K562 (cell line): ENCODE data around the gene FNDC11. TPM values are rescaled to one million over a fixed set of nuclear protein-coding genes. Genes with fewer than 3 reads are reported as not detected.

Source experiments
- ATAC-seq: fragments of 200-7000 bp; cut with Tn5 transposase; 3 replicates; pipeline ENCODE4 v1.9.1; 2020; ENCODE audit warnings: moderate library complexity
- BruUV-seq: library from RNA; stranded (reverse); fragments of 400-500 nt; replicated peaks from 2 replicates; lab custom pipeline; 2021; lab: Mats Ljungman, UMichigan
- CTCF ChIA-PET: fragments of 300-600 bp; formaldehyde crosslinking; extraction: SDS; loops from one replicate; lab custom pipeline; 2021; ENCODE audit warnings: low intra/inter-chr PET ratio; lab: Yijun Ruan, JAX
- POLR2A ChIA-PET: fragments of 300-600, 350-650 bp; sonication (Branson Sonifier 250); formaldehyde crosslinking; extraction: SDS; loops from one replicate; lab custom pipeline; 2021; ENCODE audit warnings: antibody characterized with exemption, inconsistent platforms; lab: Yijun Ruan, JAX
- DNase-seq, 4 experiments: peaks; one replicate each; pipeline versions ENCODE4 v3.0.0 to v3.0.0-alpha.2; 2011 to 2018; ENCODE audit warnings: low spot score in 3 of 4, mixed read lengths in 3 of 4; ENCODE audit errors: extremely low read depth in 1 of 4
- FAIRE-seq: peaks from 2 replicates; lab custom pipeline; 2011; peaks lifted over from hg19 to GRCh38; lab: Jason Lieb, UNC
- H2AFZ ChIP-seq: 2 replicates; pipeline ENCODE4 v1.6.0; 2011; ENCODE audit warnings: low read depth, low read length, control low read depth, inconsistent platforms
- H3K27ac ChIP-seq: fragments of 200-600 bp; 3 replicates; pipeline ENCODE4 v1.8.0; 2011; ENCODE audit warnings: low read depth, mild to moderate bottlenecking, control low read depth, inconsistent platforms, low read length, moderate library complexity, mixed read lengths; ENCODE audit errors: extremely low read depth
- H3K27me3 ChIP-seq, 2 experiments: fragments of 300-600 bp in 1 of 2; 2 replicates in 1 of 2; 3 replicates in 1 of 2; pipeline versions ENCODE4 v1.6.0 to v1.8.0; 2011; ENCODE audit warnings: inconsistent platforms in 2 of 2, low read length in 2 of 2, mild to moderate bottlenecking in 1 of 2, mixed read lengths in 1 of 2, moderate library complexity in 1 of 2; ENCODE audit not compliant: control insufficient read depth in 2 of 2, insufficient read depth in 2 of 2
- H3K36me3 ChIP-seq: fragments of 300-600 bp; 3 replicates; pipeline ENCODE4 v1.8.0; 2011; ENCODE audit warnings: mild to moderate bottlenecking, low read length, inconsistent platforms; ENCODE audit not compliant: control insufficient read depth, insufficient read depth
- H3K4me1 ChIP-seq, 2 experiments: fragments of 200-600 bp in 1 of 2; replicated peaks in 1 of 2; 2 replicates in 1 of 2; 3 replicates in 1 of 2; pipeline versions ENCODE4 v1.5.1 to v1.8.0; 2011; ENCODE audit warnings: inconsistent platforms in 2 of 2, low read length in 2 of 2, mild to moderate bottlenecking in 1 of 2, mixed read lengths in 1 of 2, moderate library complexity in 1 of 2; ENCODE audit not compliant: control insufficient read depth in 2 of 2, insufficient read depth in 2 of 2
- H3K4me2 ChIP-seq: 2 replicates; pipeline ENCODE4 v1.6.1; 2011; ENCODE audit warnings: low read length, control low read depth, inconsistent platforms, mixed read lengths; ENCODE audit not compliant: insufficient read depth
- H3K4me3 ChIP-seq: fragments of 200-600 bp; sonication (generic), shearing (Covaris generic); 2 replicates; pipeline ENCODE4 v1.5.1; 2016; ENCODE audit warnings: control low read depth, inconsistent platforms
- H3K79me2 ChIP-seq: fragments of 200-600 bp; 3 replicates; pipeline ENCODE4 v1.8.0; 2011; ENCODE audit warnings: low read length, inconsistent platforms; ENCODE audit not compliant: control insufficient read depth, insufficient read depth
- H3K9ac ChIP-seq, 2 experiments: 2 replicates each; pipeline versions ENCODE4 v1.6.0 to v1.6.1; 2011; ENCODE audit warnings: low read depth in 2 of 2, low read length in 2 of 2, control low read depth in 1 of 2, inconsistent platforms in 1 of 2, mild to moderate bottlenecking in 1 of 2, mixed read lengths in 1 of 2; ENCODE audit not compliant: insufficient read depth in 1 of 2
- H3K9me1 ChIP-seq: one replicate; pipeline ENCODE4 v1.6.0; 2011; ENCODE audit warnings: inconsistent platforms, mild to moderate bottlenecking, low read length, moderate library complexity; ENCODE audit not compliant: control insufficient read depth, insufficient read depth
- H3K9me3 ChIP-seq: replicated peaks from 2 replicates; pipeline ENCODE4 v1.5.1; 2011; ENCODE audit warnings: low read depth, low read length, inconsistent platforms; ENCODE audit not compliant: control insufficient read depth, insufficient read depth
- H4K20me1 ChIP-seq: replicated peaks from 2 replicates; pipeline ENCODE4 v1.6.1; 2011; ENCODE audit warnings: low read length, inconsistent platforms, mixed read lengths; ENCODE audit not compliant: control insufficient read depth, insufficient read depth
- ETV5 ChIP-seq: sonication (generic); formaldehyde crosslinking; IDR thresholded peaks from 2 replicates; pipeline ENCODE4 v1.4.0; 2020; ENCODE audit warnings: low read depth, mild to moderate bottlenecking, missing genetic modification reagents
- EWSR1 ChIP-seq: fragments of 450-650 bp; IDR thresholded peaks from 2 replicates; pipeline ENCODE4 v1.6.1; 2018; ENCODE audit warnings: borderline replicate concordance, mild to moderate bottlenecking, low read depth, moderate library complexity; ENCODE audit not compliant: partially characterized antibody
- EZH2 ChIP-seq: IDR thresholded peaks from 2 replicates; pipeline ENCODE4 v1.6.1; 2012; ENCODE audit warnings: low read depth, mild to moderate bottlenecking, inconsistent platforms, low read length, borderline replicate concordance
- HLTF ChIP-seq: fragments of 450-650 bp; IDR thresholded peaks from 2 replicates; pipeline ENCODE4 v1.6.1; 2016
- PPARD ChIP-seq: fragments of 250-450 bp; sonication (Bioruptor Pico); IDR thresholded peaks from 2 replicates; pipeline ENCODE4 v1.8.0; 2022; ENCODE audit warnings: inconsistent platforms, mild to moderate bottlenecking, moderate library complexity
- RNF2 ChIP-seq: sonication (generic); IDR thresholded peaks from 2 replicates; pipeline ENCODE4 v1.6.1; 2016
- SPI1 ChIP-seq: IDR thresholded peaks from 2 replicates; pipeline ENCODE4 v1.6.1; 2011; ENCODE audit warnings: low read depth, low read length, control low read depth, borderline replicate concordance
- SUPT5H ChIP-seq: fragments of 450-650 bp; IDR thresholded peaks from 2 replicates; pipeline ENCODE4 v1.6.1; 2016
- WGBS: fragments of 100-300 bp; shearing (Covaris generic); methylation state at CpG from one replicate; pipeline ENCODE4 v1.1.6; 2016; ENCODE audit warnings: low coverage, mixed read lengths; ENCODE audit not compliant: insufficient coverage; ENCODE audit errors: missing lambda C conversion rate; 5-methylcytosine and 5-hydroxymethylcytosine counted together
- in situ Hi-C: fragments of 300-500 bp; cut with MboI; formaldehyde crosslinking; loops from 4 replicates; pipeline ENCODE4 v1.15.0; 2018; ENCODE audit warnings: inconsistent platforms, mixed read lengths
- intact Hi-C: fragments of 100-400 bp; cut with micrococcal nuclease; formaldehyde crosslinking; loops from 2 replicates; pipeline ENCODE4 v1.14.2; 2022
- polyA plus RNA-seq, 8 experiments: library from polyadenylated mRNA; depleted of rRNA in 4 of 8; stranded (reverse) in 5 of 8; unstranded in 3 of 8; fragments of >200 nt; fragmentation: Nextera tagmentation in 2 of 8; fragmentation: Illumina TruSeq in 1 of 8; extraction: Ambion mirVana in 2 of 8; extraction: Trizol in 1 of 8; gene quantifications; 2 replicates each; pipeline versions ENCODE4 v1.2.1 to v1.2.3, GENCODE V29; 2011 to 2014; ENCODE audit warnings: inconsistent platforms in 1 of 8, missing spikeins in 1 of 8
- total RNA-seq, 7 experiments: library from RNA; depleted of rRNA in 6 of 7; stranded (reverse); fragments of >200 nt in 6 of 7; fragmentation: Illumina TruSeq in 2 of 7; extraction: Trizol in 2 of 7; gene quantifications; 2 replicates each; pipeline versions ENCODE4 v1.2.1 to v1.2.3, GENCODE V29; 2011 to 2021; ENCODE audit warnings: low replicate concordance in 1 of 7
- TF ChIP-seq, protein P1 (sequence below): fragments of 250-450 bp; sonication (Bioruptor Pico); IDR thresholded peaks from 2 replicates; pipeline ENCODE4 v1.5.1; 2021; ENCODE audit warnings: mild to moderate bottlenecking
- TF ChIP-seq, protein P2 (sequence below), 2 experiments: fragments of 450-650 bp; formaldehyde crosslinking in 1 of 2; IDR thresholded peaks; 2 replicates each; pipeline versions ENCODE4 v1.4.0 to v1.6.1; 2014 to 2020; ENCODE audit warnings: mild to moderate bottlenecking in 2 of 2, borderline replicate concordance in 1 of 2, low read depth in 1 of 2

The FNDC11 gene
- total and polyA plus RNA-seq, 9 of the 15 experiments (the other 6 are each of a cell fraction or from before 2014, with no cell fraction given): 0.08 to 2.3 (median 0.64) TPM; not detected in 2

DNA sequence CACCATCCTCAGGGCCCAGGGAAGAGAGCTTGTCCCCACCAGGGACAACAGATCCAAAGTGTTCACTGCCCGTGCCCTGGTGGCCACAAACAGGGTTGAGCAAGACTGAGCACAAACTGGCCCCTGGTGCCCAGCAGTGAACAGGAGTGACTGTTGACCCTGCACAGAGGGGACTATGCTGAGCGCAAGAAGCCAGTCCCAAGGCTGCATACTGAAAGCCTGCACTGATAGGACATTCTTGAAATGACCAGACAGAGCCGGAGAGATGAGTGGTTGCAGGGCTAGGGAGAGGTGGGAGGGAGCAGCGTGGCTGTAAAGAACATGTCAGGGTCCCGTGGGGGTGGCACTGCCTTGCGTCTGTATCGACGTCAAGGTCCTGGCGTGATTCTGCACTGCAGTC is 2.9 kb upstream of the FNDC11 start (continued):
- TF ChIP-seq PPARD (CRISPR knock-in tag): no peak
- no peak for TF ChIP-seq EZH2

DNA sequence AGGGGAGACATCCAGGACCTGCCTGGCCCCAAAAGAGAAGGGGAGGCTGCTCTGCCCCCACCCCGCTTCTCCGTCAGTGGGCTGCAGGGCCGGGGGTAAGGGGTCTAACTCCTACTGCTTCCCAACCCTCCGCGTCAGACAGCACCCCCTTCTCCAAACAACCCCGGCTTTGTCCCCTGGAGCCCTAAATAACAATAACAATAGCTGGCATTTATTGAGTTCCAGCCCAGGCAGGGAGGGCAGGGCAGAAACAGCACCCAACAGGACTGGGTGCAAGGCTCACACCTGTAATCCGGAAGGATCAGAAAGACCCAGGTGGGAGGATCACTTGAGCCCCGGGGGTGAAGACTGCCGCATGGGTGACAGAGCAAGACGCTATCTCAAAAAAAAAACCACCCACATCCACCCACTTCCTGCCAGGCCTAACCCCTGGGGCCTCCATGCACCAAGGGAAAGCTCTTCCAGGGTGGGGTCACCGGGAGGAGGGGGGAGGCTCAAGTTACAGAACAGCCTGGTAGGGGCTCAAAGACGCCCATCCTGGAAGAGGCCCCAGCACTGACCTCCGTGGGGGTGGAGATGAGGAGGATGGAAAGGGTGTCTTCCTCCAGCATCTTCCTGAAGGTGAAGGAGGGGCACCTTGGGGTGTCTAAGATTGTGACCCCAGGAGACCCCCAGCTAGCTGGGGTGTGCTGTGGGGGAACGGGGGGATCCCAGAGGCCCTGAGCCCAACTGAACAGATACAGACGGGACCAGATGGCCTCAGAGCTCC is 1.3 kb upstream of the FNDC11 start:
- H3K9ac ChIP-seq: peak overlapping the region; percentile 55 to 70; a peak in 3 of 4 replicates
- H3K4me2 ChIP-seq: peak overlapping the region; percentile 84
- H3K9me3 ChIP-seq: no peaks in the 10 kb centered on the region
- H3K36me3 ChIP-seq: no peaks in the 10 kb centered on the region
- ChIA-PET POLR2A (interaction anchor here (0.6 to 1.5 kb wide), 8 partner anchors 9 to 331 kb away, joined by 3 to 7 read pairs (median 3); partner anchors contain the start of gene PPDPF), CTCF (no interaction called here)
- H3K4me3 ChIP-seq: peak overlapping the region; percentile 76
- H3K79me2 ChIP-seq: no peaks in the 10 kb centered on the region
- H3K27me3 ChIP-seq: peaks cover 0 to 3% of the 10 kb centered on the region in 2 experiments; a peak in 2 of 5 replicates
- no peaks in the 10 kb centered on the region for H3K9me1 ChIP-seq
- ATAC-seq (peak; percentile 68), DNase-seq (peak; percentile 62 to 85 (median 70)), FAIRE-seq (no peak)
- peaks cover 15 to 72% of the 10 kb centered on the region in 2 experiments for H3K4me1 ChIP-seq
- in situ Hi-C loops (no loop called here), intact Hi-C loops (loop anchor here (10.0 kb wide), 1 partner anchor 312 kb away; the partner anchor contains the start of genes ABHD16B and TPD52L2)
- WGBS: 25% methylated on average over 14 of the region's 15 CpGs
- no TSS peak for BruUV-seq
- peak overlapping the region; percentile 60 for H3K27ac ChIP-seq
- no peaks in the 10 kb centered on the region for H4K20me1 ChIP-seq
- peak overlapping the region; percentile 80 for H2AFZ ChIP-seq
- TF ChIP-seq EWSR1 (no peak), SPI1 (peak; percentile 54; the same call in 1 of the 2 replicates), SUPT5H (0 out of 2 replicates have a peak, but pooled peaks have one; percentile 33), ETV5 (peak; percentile 60; the same call in 1 of the 2 replicates), RNF2 (peak; percentile 82; the same call in 1 of the 2 replicates), HLTF (no peak)
- TF ChIP-seq, protein P1, sequence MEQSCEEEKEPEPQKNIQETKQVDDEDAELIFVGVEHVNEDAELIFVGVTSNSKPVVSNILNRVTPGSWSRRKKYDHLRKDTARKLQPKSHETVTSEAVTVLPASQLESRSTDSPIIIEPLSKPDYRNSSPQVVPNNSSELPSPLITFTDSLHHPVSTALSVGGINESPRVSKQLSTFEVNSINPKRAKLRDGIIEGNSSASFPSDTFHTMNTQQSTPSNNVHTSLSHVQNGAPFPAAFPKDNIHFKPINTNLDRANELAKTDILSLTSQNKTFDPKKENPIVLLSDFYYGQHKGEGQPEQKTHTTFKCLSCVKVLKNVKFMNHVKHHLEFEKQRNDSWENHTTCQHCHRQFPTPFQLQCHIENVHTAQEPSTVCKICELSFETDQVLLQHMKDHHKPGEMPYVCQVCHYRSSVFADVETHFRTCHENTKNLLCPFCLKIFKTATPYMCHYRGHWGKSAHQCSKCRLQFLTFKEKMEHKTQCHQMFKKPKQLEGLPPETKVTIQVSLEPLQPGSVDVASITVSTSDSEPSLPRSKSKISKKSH (CRISPR knock-in tag): no peak
- TF ChIP-seq, protein P2, sequence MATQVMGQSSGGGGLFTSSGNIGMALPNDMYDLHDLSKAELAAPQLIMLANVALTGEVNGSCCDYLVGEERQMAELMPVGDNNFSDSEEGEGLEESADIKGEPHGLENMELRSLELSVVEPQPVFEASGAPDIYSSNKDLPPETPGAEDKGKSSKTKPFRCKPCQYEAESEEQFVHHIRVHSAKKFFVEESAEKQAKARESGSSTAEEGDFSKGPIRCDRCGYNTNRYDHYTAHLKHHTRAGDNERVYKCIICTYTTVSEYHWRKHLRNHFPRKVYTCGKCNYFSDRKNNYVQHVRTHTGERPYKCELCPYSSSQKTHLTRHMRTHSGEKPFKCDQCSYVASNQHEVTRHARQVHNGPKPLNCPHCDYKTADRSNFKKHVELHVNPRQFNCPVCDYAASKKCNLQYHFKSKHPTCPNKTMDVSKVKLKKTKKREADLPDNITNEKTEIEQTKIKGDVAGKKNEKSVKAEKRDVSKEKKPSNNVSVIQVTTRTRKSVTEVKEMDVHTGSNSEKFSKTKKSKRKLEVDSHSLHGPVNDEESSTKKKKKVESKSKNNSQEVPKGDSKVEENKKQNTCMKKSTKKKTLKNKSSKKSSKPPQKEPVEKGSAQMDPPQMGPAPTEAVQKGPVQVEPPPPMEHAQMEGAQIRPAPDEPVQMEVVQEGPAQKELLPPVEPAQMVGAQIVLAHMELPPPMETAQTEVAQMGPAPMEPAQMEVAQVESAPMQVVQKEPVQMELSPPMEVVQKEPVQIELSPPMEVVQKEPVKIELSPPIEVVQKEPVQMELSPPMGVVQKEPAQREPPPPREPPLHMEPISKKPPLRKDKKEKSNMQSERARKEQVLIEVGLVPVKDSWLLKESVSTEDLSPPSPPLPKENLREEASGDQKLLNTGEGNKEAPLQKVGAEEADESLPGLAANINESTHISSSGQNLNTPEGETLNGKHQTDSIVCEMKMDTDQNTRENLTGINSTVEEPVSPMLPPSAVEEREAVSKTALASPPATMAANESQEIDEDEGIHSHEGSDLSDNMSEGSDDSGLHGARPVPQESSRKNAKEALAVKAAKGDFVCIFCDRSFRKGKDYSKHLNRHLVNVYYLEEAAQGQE (IDR thresholded peaks at IDR 0.05; ENCODE audit: borderline replicate concordance): 0 out of 2 replicates have a peak, but pooled peaks have one; percentile 5
- TF ChIP-seq, protein P2 (CRISPR knock-in tag; IDR thresholded peaks at IDR 0.05; ENCODE audit: low read depth): no peak; the same call in 1 of the 2 replicates
